Esophagus (tissue), 2 donors: ENCODE measurements around the gene CNPY1. TPM values are rescaled to one million over a fixed set of nuclear protein-coding genes. Genes with fewer than 3 reads are reported as not detected.

ENCODE experiments used
- H3K27ac ChIP-seq, 2 donors: one replicate each; pipeline ENCODE4 v1.5.1; 2013; ENCODE audit warnings: low read depth in 2 of 2, mild to moderate bottlenecking in 2 of 2, inconsistent platforms in 1 of 2, low read length in 1 of 2, moderate library complexity in 1 of 2
- H3K27me3 ChIP-seq, 2 donors: one replicate each; pipeline ENCODE4 v1.6.1; 2013; ENCODE audit warnings: low read length in 2 of 2, control low read depth in 1 of 2, mild to moderate bottlenecking in 1 of 2; ENCODE audit not compliant: insufficient read depth in 2 of 2, control insufficient read depth in 1 of 2
- H3K36me3 ChIP-seq, 2 donors: one replicate each; pipeline ENCODE4 v1.6.1; 2013; ENCODE audit warnings: low read length in 1 of 2; ENCODE audit not compliant: control insufficient read depth in 2 of 2, insufficient read depth in 2 of 2
- H3K4me1 ChIP-seq, 2 donors: one replicate each; pipeline ENCODE4 v1.6.1; 2013; ENCODE audit warnings: low read length in 1 of 2; ENCODE audit not compliant: control insufficient read depth in 2 of 2, insufficient read depth in 2 of 2
- H3K4me3 ChIP-seq, 2 donors: one replicate each; pipeline ENCODE4 v1.5.1; 2013; ENCODE audit warnings: low read length in 2 of 2, mild to moderate bottlenecking in 2 of 2, low read depth in 1 of 2, moderate library complexity in 1 of 2
- H3K9me3 ChIP-seq, 2 donors: one replicate each; pipeline ENCODE4 v1.6.1; 2013; ENCODE audit warnings: mild to moderate bottlenecking in 2 of 2, low read depth in 1 of 2, low read length in 1 of 2, moderate library complexity in 1 of 2; ENCODE audit not compliant: control insufficient read depth in 2 of 2, insufficient read depth in 1 of 2
- WGBS, 2 donors: extraction: QIAGEN DNeasy Blood & Tissue Kit; methylation state at CpG; one replicate each; pipeline ENCODE4 v1.1.7; 2013; 5-methylcytosine and 5-hydroxymethylcytosine counted together
- polyA plus RNA-seq, 2 donors: library from polyadenylated mRNA; stranded (reverse); fragments of 200-250 nt; gene quantifications; one replicate each; pipeline ENCODE4 v1.2.3, GENCODE V29; 2013
- donor health status: healthy with polysubstance abuse.
- donor health status: Bipolar disorder and iron deficiency.

The CNPY1 gene
- polyA plus RNA-seq, 2 donors, result not detected

- Histone ChIP-seq H3K27me3 (no peaks in the 10 kb centered on the region), H3K4me3 (no peak overlapping the region), H3K36me3 (no peaks in the 10 kb centered on the region), H3K4me1 (peaks cover 0 to 11% of the 10 kb centered on the region in 2 donors), H3K27ac (no peak overlapping the region), H3K9me3 (peaks cover 0 to 5% of the 10 kb centered on the region in 2 donors)
- 43 to 44% methylated on average over 3 of the region's 3 CpGs for WGBS, 2 donors
Observed at GRCh38 chr7:155580367-155580766, 34.0 kb upstream of the CNPY1 start.

GRCh38 chr7:155579565-155579964 is 33.2 kb upstream of the CNPY1 start:
- no peak overlapping the region for H3K4me3 ChIP-seq
- no peak overlapping the region for H3K27ac ChIP-seq
- peaks cover 0 to 5% of the 10 kb centered on the region in 2 donors for H3K9me3 ChIP-seq
- H3K27me3 ChIP-seq, result no peaks in the 10 kb centered on the region
- no peaks in the 10 kb centered on the region for H3K36me3 ChIP-seq
- 85% methylated on average over 13 of the region's 13 CpGs for WGBS, 2 donors
- H3K4me1 ChIP-seq, result peaks cover 0 to 9% of the 10 kb centered on the region in 2 donors

DNA sequence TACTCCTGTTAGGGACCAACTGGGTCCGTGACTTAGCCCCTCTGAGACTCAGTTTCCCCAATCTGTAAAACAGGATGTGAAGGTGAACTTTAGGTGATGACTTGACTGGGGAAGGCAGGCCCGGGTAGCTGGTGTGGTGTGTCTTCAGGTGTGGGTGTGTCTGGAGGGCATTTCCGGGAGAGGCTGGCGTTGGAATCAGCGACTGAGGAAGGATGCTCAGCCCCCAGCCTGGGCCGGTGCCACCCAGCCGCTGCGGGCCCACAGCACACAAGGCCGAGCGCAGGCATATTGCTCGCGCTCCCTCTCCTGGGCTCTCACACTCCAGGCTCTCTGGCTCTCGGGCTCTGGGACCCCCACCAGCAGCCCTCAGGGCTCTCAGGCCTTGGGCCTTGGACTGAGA is 31.7 kb upstream of the CNPY1 start:
- peaks cover 0 to 5% of the 10 kb centered on the region in 2 donors for H3K9me3 ChIP-seq
- no peak overlapping the region for H3K4me3 ChIP-seq
- H3K36me3 ChIP-seq, result no peaks in the 10 kb centered on the region
- 88 to 94% methylated on average over 13 of the region's 13 CpGs for WGBS, 2 donors
- no peaks in the 10 kb centered on the region for H3K27me3 ChIP-seq
- peaks cover 0 to 9% of the 10 kb centered on the region in 2 donors for H3K4me1 ChIP-seq
- H3K27ac ChIP-seq, result no peak overlapping the region

DNA sequence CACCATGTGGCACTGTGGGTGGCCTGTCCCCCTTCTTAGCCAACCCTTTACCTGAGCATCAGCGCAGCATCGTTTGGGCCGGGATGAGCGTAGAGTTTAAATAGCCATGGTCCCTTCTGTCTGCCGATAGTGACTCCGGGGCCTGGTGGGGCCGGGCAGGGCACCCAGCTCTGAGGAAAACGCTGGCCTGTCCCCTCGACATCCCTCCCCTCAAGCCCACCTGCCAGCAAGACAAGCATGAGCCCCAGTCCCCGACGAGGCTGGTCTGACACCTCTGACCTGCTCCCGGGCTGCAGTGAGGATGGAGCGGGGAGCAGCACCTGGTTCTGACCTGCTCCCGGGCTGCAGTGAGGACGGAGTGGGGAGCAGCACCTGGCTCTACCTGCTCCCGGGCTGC is 31.1 kb upstream of the CNPY1 start:
- H3K36me3 ChIP-seq, result no peaks in the 10 kb centered on the region
- H3K27me3 ChIP-seq, result no peaks in the 10 kb centered on the region
- WGBS, 2 donors, result 82 to 87% methylated on average over 16 of the region's 16 CpGs
- H3K4me1 ChIP-seq, result peaks cover 0 to 9% of the 10 kb centered on the region in 2 donors
- H3K4me3 ChIP-seq, result no peak overlapping the region
- H3K9me3 ChIP-seq, result peaks cover 0 to 5% of the 10 kb centered on the region in 2 donors
- H3K27ac ChIP-seq, result no peak overlapping the region

- no peaks in the 10 kb centered on the region for H3K27me3 ChIP-seq
- H3K4me3 ChIP-seq, result peak overlapping the region in 1 of 2 donors; percentile 33
- peak overlapping the region in 1 of 2 donors; percentile 70 for H3K27ac ChIP-seq
- no peaks in the 10 kb centered on the region for H3K36me3 ChIP-seq
- peaks cover 0 to 9% of the 10 kb centered on the region in 2 donors for H3K4me1 ChIP-seq
- 68 to 73% methylated on average over 16 to 17 of the region's 17 CpGs for WGBS, 2 donors
- peaks cover 0 to 5% of the 10 kb centered on the region in 2 donors for H3K9me3 ChIP-seq
Observed at GRCh38 chr7:155576900-155577508, 30.6 kb upstream of the CNPY1 start.

DNA sequence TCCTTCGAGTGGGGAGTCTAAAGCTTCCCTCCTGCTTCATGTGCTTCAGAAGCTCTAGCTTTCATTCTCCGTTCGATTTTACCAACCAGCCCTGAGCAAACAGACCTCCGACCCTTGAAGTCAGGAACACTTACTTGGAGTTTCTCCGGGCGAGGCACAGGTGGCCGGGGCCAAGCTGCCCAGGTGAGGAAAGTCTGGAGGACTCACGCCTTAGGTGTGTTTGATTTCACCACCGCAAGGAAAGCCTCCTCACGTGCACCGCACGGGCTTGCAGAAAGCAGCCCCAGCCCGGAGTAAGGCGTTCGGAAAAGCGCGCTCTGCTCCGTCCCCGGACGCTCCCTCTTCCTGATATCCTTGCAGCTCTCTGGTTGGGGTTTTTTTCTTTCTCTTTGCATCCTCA is 30.1 kb upstream of the CNPY1 start:
- Histone ChIP-seq H3K27me3 (no peaks in the 10 kb centered on the region), H3K9me3 (peaks cover 0 to 5% of the 10 kb centered on the region in 2 donors), H3K36me3 (no peaks in the 10 kb centered on the region), H3K4me1 (peaks cover 0 to 9% of the 10 kb centered on the region in 2 donors), H3K4me3 (peak overlapping the region; percentile 25 to 33), H3K27ac (peak overlapping the region in 1 of 2 donors; percentile 70)
- WGBS, 2 donors, result 50 to 52% methylated on average over 20 of the region's 20 CpGs

- Histone ChIP-seq H3K27me3 (no peaks in the 10 kb centered on the region), H3K4me3 (no peak overlapping the region), H3K36me3 (no peaks in the 10 kb centered on the region), H3K9me3 (peaks cover 0 to 5% of the 10 kb centered on the region in 2 donors), H3K27ac (no peak overlapping the region), H3K4me1 (peaks cover 0 to 9% of the 10 kb centered on the region in 2 donors)
- 81 to 87% methylated on average over 10 of the region's 10 CpGs for WGBS, 2 donors
Observed at GRCh38 chr7:155574556-155575290, 28.4 kb upstream of the CNPY1 start.

GRCh38 chr7:155571581-155572345 is 25.4 kb upstream of the CNPY1 start:
- H3K27me3 ChIP-seq, result no peaks in the 10 kb centered on the region
- H3K9me3 ChIP-seq, result peaks cover 0 to under 1% of the 10 kb centered on the region in 2 donors
- H3K4me1 ChIP-seq, result peaks cover 0 to 3% of the 10 kb centered on the region in 2 donors
- no peak overlapping the region for H3K27ac ChIP-seq
- H3K36me3 ChIP-seq, result no peaks in the 10 kb centered on the region
- 53 to 55% methylated on average over 11 of the region's 11 CpGs for WGBS, 2 donors
- H3K4me3 ChIP-seq, result no peak overlapping the region

GRCh38 chr7:155570991-155571390 is 24.6 kb upstream of the CNPY1 start:
- H3K27ac ChIP-seq, result no peak overlapping the region
- 84 to 93% methylated on average over 4 to 6 of the region's 6 CpGs for WGBS, 2 donors

More at GRCh38 chr7:155570991-155571390, 24.6 kb upstream of the CNPY1 start:
- Histone ChIP-seq H3K4me1 (no peaks in the 10 kb centered on the region), H3K36me3 (no peaks in the 10 kb centered on the region), H3K9me3 (no peaks in the 10 kb centered on the region), H3K27me3 (no peaks in the 10 kb centered on the region), H3K4me3 (no peak overlapping the region)
